Measurements from ENCODE around the gene MYOF.
"Not testable (repeated sequence)": the region's sequence is repeated elsewhere in the genome, so short reads cannot be mapped to it uniquely, and the experiment has no call there.

MYOF gene

DNA sequence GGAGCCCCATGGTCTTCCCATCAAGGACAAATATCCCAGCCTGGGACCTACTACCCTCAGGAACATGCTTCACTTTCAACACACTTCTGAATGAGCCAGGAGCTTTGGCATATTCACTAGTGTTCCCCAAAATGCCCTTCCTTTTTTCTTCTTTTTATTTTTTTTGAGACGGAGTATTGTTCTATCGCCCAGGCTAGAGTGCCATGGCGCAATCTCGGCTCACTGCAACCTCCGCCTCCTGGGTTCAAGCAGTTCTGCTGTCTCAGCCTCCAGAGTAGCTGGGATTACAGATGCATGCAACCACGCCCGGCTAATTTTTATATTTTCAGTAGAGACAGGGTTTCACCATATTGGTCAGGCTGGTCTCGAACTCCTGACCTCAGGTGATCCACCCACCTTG is 63.1 kb downstream of the MYOF start:
- not testable (repeated sequence) for DNase-seq

DNA sequence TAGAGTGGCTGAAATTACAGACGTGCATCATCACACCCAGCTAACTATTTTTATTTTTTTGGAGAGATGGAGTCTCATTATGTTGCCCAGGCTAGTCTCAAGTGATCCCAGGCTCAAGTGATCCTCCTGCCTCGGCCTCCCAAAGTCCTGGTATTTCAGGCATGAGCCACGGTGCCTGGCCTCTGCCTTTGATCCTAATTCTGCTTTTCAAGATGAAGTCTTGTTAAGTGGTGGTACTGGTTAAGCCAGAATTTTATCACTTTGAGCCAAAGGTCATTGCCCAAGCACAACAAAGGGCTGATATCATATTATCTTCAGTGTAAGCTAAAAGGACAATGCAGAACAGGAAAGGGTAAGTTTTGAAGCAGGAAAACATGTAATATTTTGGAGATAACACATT is 64.2 kb downstream of the MYOF start:
- DNase-seq = no peak

DNA sequence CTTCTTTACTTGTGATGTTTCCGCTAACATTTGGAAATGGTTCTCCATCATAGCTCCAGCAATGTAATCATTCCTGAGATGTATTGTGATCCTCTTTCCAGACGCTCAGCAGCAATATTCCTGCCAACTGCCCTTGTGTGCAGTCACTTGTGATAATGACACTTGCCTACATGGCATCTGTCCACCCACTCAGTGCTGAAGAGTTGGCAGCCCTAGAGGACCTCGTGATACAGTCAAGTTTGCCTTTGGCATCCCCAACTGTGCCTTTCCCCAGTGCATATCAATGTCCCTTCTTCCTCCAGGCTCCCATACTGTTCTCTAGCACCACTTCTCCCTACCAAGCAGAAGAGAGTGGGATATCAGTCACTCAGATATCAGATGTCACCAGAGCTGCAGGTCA is 64.9 kb downstream of the MYOF start:
- no peak for DNase-seq

DNA sequence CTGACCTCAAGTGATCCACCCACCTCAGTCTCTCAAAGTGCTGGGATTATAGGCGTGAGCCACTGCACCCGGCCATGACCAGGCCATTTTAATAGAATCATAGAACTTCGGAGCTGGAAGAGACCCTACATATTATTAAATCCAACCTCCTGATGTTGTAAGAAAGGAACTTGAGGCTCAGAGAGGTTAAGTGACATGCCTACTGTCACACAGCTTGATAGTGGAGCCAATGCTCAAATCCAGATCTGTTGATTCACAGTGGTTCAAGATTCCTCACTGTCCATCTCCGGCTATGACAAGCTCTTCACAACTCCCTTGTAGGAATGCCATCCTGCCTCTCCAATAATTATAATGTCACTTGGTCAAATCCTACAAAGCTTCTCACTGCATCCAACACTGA is 65.3 kb downstream of the MYOF start:
- no peak for DNase-seq

DNA sequence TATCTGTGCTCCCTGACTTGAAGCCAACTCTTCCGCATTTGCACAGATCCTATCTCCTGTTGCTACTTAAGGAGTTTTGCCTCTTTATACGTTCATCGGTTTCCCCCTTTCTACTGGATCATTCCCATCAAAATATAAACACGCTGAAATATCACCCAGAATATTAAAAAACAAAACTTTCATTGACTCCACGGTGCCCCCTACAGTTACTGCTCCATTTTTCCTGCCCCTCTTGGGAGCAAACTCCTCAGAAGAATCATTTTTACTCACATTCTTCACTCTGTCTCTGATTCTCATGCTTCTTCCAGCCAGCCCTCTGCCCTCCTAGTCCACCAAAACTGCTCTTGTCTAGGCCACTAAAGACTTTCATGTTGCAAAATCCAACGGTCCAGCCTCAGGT is 66.4 kb downstream of the MYOF start:
- no peak for DNase-seq

DNA sequence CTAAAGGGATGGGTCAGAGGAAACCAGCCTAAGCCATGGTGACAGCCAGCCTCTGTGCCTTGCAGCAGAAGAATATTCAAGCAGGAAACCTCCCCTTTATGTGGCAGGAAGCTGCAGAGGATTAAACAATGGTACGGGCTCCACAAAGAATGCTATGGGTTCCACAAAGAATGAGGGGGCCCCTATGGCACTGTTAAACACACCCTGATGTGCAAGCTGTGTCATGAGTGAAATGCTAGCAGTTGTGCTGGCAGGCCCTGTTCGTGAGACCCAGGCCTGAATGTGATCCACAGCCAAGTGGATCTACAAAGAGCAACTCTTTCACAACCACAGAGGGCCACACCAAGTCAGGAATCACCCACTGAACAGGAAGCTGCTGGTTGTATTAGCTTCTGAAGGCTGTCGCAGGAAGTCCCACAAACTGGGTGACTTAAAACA is 68.9 kb downstream of the MYOF start:
- DNase-seq = no peak

DNA sequence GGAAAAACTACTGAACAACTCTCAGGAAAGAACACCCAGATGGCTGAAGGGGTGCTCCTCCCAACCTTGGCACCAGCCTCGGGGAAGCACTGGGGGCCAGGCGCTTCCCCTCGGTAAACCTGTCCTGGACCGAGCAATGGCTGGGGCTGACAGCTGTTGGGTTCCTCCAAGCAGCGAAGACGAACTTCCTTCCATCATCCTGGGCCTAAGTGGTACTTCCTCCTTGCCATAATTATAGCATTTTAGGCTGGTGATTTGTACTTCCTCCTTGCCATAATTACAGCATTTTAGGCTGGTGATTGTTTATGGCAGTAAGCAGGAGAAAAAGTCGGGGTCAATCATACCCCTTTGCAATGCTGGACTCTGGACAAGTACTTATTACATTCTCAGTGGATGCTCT is 69.3 kb downstream of the MYOF start:
- no peak for DNase-seq

DNA sequence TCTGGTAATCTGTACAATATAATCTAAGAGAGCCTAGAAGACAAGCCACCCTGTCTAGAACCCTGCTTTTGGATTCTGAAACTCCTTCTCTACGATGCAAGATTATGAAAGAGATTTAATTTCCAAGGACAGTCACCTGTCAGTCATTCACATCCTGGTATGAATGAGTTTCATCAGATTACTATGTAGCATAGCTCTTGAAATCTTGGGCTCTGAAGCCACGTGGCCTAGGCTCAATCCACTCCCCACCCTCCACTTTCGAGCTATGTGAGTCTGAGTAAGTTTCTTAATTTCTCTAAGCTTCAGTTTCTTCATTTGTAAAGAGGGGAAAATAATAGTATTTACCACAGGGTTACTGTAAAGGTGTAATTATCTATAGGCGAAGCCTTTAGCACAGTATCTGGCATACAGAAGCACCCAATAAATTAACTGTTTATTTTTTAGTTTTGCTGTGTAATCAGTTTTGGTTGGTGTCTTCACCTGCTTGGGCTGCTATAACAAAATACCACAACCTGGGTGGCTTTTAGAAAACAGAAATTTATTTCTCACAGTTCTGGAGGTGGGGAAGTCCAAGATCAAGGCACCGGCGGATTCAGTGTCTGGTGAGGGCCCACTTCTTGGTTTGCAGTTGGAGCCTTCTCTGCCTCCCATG is 71.3 kb downstream of the MYOF start:
- DNase-seq = no peak

DNA sequence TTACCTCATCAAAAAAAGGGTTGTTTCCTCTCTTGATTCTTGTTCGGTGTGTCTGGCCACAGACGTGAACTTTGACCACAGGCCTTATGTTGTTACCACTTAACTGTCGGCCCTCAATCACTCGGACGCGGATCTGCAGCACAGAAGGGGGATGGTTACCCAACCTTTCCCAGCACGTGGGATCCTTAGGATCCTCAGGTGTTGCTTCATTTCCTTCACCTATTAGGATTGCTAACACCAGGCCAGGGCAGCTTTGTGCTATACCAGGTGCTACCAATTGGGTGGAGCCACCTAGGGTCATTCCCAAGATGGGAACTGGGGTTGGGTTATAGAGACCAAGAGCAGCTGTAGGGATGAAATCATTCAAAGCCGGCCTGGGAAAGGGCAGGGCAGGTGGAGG is 73.4 kb downstream of the MYOF start:
- no peak for DNase-seq

DNA sequence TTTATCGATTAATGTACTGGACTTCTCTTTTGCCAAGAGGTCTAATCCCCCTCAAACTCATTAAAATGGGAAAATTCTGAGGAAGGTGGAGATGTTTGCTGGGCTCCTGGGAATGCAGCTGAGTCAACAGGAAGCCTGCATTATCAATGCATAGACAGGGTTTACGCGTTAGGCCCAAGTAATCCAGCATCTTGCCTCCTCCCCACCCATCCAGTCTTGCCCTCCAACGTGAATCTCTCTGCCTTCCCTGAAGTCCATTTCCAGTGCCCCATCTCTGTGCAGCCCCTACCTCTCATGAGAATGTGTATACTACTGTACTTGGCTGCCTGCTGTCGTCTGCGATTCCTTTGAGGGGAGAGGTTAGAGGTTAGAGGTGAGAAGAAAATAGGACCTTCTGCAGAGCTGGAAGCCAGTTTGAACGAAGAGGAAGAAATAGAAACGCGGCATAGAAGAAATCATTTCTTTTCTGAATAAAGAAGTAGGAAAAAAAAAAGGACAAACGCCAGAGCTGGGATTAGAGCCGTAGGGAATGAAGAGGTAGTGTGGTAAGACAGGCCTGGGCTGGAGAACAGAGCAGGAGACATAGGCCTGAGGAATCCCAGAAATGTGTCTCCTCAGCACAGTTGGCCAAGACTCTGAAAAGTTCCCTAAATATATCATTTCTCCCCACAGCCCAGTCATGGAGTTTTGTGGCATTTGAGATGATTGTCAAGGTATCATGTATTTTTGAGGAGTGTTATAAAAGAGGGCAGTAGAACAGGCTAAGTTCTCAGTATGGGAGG is 75.6 kb downstream of the MYOF start:
- peak; percentile 72 for DNase-seq

DNA sequence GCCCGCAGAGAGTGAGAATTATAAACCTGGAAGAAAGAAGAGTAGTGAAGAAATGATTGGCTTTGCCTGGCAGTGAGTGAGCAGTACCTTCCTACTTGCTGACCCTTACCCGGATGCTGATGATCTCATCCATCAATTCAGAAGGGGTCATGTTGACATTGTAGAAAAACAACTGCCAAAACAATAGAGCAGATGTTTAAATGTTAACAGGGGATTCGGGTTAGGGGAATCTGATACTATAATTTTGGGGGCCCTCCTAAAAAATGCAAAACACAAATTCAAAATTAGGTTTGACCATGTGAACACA is 78.1 kb downstream of the MYOF start:
- DNase-seq = no peak

DNA sequence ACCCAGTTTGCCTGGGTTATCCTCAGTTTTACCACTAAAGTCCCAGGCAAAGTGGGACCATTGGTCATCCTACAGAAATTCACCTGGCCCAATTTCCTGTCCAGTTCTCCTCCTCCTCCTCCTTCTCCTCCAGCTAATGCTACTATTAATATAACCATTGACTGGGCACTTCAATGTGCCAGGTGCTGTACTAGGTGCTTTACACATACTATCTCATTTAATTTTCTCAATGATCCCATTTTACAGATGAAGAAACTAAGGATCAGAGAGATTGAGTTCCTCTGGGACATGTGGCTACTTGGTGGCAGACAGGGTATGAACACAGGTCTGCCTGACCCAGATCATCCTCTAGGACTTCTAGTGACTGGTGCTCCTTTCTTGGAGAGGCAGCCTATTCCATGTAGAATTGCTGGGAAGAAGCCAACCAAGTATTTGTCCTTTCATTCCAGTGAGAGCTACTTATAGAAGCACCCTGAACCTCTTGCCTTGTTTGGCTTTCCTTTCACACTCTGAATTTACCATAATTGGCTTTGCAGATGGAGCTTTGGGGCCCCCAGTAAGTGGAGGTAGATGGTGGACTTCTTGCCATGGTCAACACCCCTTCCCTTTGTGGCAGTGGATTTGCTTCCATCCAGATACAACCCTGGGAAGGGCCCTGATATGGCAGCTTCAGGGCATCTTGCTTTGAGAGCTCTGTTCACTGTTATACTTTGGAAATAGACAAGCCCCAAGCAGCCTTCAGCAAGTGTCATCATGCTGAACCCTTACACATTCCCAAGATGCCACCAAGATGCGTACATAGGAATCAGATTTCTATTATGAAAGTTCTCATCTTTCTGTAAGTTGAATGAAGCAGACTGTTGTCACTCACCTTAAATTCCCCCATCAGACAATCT is 78.7 kb downstream of the MYOF start:
- DNase-seq = no peak

DNA sequence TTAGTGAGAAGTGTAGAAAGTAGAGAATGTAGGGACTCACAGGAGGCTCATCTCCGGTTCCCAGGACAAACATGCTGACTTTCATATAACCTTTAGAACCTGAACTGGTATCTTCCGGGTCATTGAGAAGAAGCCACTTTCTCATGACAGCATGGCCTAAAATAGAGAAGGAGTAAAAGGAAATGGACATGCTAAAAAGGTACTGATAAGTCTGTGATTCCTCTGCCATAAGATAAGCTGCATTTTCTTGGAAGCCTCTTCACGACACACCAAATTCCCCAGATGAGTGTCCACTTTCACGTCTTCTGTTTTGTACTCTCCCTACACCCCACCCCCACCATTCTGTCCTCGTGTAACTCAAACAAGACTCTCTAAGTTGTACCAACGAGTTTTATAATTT is 79.9 kb downstream of the MYOF start:
- no peak for DNase-seq

DNA sequence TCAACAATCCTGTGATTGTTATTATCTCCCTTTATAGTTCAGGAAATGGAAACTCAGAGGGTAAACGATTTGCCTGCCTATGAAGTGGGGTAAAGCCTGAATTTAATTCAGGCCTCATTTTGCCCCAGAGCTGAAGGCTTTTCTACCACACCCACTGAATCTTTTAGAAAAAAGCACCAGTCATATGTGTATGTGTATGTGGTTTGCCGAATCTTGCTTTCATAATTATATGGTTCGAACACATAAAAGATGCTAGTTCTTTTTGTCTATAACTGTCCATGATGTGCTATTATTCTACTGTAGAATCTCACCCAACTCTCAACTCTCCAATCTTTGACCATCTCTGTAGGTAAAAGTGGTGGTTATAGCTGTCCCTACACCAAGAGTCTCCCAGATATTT is 83.6 kb downstream of the MYOF start:
- DNase-seq = no peak

DNA sequence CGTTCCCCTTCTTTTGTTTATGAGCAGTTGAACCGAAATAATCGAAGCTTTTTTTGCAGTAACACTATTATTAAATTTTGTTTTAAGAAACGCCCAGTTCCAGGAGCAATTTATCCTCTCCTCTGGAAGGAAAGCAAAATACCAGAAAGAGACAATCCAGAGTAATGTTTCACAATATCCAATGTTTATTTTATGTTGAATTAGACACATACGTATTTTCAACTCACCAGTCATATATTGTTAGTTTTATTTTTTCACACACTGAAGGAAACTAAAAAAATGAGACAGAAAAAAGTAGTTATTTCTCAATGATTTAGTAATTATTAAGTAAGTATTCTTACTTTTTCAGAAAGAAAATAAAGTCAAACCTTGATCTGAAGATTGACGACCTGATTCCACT is 85.1 kb downstream of the MYOF start:
- no peak for DNase-seq

DNA sequence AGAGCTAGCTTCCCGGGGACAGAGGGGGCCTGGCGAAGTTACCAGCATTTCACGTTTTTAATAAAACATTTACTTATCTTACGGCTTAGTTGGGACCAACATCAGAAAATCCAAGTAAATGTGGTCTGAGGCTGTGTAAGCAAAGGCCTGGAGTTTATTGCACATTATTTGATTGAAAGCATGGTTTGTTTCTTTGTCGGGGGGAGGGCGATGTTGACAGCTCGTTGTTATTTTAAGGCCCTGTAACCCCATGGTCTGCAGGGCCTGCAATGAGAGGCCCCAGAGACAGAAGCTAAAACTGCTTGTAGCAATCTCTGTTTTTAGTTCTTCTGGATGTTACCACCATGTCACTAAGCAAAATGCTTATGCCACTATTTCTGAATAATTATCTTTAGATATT is 88.9 kb downstream of the MYOF start:
- no peak for DNase-seq

DNA sequence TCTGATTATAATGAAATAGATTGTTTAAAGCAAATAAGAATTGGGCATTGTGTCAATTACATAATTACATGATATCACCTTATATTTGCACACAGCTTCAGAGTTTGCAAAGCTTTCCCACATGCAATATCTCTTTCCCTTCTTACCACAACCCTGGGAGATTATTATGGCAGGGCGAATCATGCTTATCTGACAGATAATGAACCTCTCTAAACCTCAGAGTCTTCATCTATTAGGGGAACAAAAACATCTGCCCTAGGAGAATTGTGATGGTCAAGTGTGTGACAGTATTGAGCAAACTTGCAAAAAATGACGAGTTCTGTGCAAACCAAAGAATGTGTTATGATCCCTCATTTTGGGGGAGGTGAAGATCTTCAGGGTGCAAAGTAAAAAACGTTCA is 90.0 kb downstream of the MYOF start:
- DNase-seq = no peak

DNA sequence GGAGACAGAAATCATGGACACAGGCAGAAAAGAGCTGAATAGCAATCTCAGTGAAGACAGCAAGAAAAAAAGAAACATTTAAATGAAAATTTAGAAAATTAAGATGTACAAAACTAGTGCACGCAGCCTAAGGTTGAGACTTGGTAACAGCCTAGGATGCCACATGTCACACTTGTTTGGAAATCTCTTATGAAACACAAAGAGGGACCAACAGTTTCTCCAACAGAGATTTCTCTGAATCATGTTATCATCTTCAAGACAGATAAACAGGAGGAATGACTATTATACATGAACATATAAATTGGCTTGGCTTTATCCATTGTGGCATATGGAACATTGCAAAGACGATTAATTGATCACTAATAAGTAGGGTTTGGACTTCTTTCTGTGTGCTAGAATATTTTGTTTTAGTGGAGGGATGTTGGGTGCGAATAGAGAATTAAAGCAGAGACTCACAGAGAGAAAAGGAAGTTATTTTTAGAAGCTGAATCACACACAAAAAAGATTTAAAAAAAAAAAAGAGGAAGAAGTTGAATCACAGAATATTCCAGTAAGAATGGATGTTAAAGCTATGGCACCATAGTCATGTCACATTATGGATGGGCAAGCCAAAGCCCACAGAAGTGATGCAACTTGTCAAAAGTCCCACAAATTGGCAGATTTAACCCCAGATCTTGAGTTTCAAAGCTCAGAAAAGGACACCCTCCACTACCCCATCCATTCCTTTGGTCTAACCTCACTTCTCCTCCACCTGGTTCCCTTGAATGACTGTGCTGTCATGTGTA is 91.6 kb downstream of the MYOF start:
- DNase-seq = peak; percentile 46

DNA sequence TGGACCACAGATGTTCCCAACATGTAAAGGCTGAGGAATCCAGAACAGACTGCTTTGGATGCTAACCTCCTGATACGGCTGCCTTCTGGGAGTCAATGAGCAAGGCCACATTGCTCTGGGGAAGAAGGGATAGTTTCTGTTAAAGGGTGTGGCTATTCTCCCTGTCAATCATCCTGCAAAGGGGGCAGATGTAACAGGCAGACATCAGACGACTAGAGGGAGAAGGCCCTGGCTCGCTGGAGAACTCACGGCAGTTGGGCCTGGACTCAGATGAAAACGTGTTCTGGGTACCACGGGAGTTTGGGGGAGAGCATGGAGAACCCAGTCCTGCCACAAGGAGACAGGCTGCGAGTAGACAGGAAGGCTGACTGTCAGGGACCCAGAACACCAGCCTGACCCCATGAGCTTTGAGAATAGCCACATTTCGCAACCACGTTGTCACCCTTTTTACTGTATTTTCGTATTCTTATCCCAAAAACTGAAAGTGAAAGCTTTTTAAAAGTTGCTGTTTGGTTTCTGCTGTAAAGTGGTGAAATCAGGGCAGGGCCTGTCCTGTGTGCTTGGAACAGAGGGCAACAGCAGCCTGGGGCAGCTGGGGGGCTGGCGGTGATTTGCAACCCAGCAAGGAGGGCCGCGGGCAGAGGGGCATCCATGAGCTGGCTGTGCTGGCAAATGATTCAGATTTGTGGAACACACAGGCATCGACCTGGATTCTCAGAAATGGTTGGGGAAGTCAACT is 95.3 kb downstream of the MYOF start:
- DNase-seq = peak; percentile 42

DNA sequence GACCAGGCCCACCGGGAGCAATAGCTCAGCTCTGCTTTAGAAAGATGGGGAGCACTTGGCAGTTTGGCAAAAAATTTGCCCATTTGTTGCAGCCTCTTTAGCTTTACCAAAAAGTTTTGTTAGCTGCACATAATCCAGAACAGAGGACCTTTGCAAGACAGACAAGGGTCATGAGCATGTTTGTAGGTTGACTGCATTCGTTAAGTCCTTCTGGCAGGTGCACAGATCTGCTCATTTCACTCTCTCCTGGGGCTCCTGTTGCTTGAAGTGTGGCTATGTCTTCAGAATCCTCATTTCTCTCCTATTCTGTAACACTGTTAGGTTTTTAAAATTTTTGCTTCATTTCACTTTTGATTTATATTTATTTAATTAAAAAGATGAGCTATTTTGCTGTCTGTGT is 96.8 kb downstream of the MYOF start:
- DNase-seq = no peak

DNA sequence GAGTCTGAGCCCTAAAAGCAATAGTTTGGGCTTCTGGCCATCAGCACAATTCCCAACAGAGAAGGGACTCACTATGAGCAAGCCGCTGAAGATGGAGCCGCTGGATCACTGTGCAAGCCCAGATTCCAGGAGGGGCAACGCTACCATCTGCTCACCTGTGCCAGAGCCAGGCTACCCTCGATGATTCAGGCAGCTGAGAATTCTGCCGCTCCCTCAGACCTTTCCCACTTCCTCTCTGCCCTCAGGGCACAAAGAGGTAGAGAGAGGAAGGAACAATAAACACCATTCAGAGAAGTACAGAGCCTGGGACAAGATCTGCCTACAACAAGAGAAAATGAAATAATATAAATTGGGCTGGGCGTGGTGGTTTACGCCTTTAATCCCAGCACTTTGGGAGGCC is 98.1 kb downstream of the MYOF start:
- no peak for DNase-seq

DNA sequence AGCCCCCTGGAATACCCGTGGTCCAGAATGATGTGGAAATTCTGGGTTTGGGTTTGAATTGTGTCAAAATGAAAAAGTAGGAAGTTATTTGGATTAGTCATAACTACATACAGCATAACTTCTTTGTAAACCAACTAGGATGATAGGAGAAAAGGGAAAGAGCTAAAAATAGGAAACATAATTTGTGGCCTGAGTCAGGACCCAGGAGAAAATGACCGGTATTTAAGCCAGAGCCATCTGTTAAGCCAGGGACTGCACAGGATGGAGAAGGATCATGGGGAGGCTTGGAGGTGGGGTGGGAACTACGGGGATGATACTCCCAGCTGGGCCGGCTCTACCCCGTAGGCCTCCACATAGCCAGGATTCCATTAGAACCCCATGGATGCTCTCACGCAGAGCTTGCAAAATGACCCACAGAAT is 98.6 kb downstream of the MYOF start:
- DNase-seq = peak; percentile 98

All from fibroblast of upper back skin (primary cell).